Mammary epithelial cell (primary cell): ENCODE measurements around the gene CASP10.

Experiments
- EZH2 ChIP-seq: IDR thresholded peaks from 2 replicates; pipeline ENCODE4 v1.6.1; 2012; ENCODE audit warnings: low read length, inconsistent platforms, borderline replicate concordance
- TF ChIP-seq, protein P1 (sequence below), 2 donors: IDR thresholded peaks in 1 of 2; conservative IDR thresholded peaks in 1 of 2; 2 replicates each; pipeline ENCODE4 v1.5.1; 2011 to 2012; ENCODE audit warnings: inconsistent platforms in 2 of 2, low read length in 2 of 2, mild to moderate bottlenecking in 2 of 2, control low read depth in 1 of 2, low read depth in 1 of 2; ENCODE audit not compliant: insufficient read depth in 1 of 2; ENCODE audit errors: extremely low read depth in 1 of 2

DNA sequence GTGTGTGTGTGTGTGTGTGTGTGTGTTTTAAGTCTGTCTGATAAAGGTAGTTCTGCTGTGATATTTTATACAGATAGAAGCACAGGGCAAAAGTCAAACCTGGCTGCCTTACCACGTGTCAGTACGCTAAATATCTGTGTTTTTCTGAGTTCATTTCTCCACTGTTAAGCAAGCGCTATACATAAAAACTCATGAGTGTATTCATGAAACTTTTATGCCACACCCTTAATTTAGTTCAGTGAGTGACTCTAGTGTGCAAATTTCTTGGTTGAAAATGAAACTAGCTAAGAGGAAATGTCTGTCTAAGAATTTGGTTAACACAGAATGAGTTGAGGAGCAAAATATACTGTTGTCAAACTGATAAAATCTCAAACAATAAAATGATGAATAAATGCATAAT is 11.2 kb downstream of the CASP10 start:
- TF ChIP-seq, protein P1, sequence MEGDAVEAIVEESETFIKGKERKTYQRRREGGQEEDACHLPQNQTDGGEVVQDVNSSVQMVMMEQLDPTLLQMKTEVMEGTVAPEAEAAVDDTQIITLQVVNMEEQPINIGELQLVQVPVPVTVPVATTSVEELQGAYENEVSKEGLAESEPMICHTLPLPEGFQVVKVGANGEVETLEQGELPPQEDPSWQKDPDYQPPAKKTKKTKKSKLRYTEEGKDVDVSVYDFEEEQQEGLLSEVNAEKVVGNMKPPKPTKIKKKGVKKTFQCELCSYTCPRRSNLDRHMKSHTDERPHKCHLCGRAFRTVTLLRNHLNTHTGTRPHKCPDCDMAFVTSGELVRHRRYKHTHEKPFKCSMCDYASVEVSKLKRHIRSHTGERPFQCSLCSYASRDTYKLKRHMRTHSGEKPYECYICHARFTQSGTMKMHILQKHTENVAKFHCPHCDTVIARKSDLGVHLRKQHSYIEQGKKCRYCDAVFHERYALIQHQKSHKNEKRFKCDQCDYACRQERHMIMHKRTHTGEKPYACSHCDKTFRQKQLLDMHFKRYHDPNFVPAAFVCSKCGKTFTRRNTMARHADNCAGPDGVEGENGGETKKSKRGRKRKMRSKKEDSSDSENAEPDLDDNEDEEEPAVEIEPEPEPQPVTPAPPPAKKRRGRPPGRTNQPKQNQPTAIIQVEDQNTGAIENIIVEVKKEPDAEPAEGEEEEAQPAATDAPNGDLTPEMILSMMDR (conservative IDR thresholded peaks at IDR 0.05 in 1 of 2, IDR thresholded peaks at IDR 0.05 in 1 of 2; ENCODE audit: extremely low read depth in 1 of 2, insufficient read depth in 1 of 2, low read depth in 1 of 2, low read length in 2 of 2), result no peak
- no peak for TF ChIP-seq EZH2
